ENCODE data around the gene ABLIM2. TPM values are rescaled to one million over a fixed set of nuclear protein-coding genes. Genes with fewer than 3 reads are reported as not detected.

The ABLIM2 gene
- total RNA-seq, 2 donors from 2014 or later = 2.6 to 7.3 TPM

DNA sequence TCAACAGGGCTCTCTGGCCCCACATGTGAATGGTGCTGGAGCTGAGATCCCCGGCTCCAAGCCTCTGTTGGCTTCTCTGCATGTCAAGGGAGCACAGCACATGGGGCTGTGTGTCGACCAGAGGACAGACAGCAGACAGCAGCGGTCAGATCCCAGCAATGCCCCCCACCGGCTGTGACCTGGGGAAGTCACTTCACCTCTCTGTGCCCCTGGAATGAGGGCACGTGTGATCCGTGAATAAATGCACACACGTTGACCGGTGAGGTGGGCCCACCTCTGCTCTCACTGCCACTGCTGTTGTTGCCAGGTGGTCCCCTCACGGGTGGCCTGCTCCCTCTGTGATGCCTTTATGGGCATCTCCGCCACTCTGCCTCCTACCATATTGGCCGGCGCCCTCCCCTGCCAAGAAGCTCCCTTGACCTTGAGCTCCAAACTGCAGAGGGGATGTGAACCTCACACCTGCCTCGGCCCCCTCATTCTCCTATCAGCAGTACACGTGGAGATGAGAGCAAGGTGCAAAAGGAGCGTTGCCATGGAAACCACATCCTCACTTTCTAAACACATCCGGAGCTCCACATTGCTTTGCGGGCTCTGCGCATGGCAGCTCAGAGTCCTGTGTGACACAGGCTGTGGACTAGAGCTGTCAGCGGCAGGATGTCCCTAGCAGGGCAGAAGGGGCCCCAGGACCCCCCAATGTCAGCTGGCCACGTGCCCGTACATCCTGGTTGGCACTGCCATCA is 75.4 kb downstream of the ABLIM2 start:
- no peak for DNase-seq (ENCODE audit: low spot score)
- no peak for TF ChIP-seq POLR2A (IDR thresholded peaks at IDR 0.05)
- TF ChIP-seq, protein P1, sequence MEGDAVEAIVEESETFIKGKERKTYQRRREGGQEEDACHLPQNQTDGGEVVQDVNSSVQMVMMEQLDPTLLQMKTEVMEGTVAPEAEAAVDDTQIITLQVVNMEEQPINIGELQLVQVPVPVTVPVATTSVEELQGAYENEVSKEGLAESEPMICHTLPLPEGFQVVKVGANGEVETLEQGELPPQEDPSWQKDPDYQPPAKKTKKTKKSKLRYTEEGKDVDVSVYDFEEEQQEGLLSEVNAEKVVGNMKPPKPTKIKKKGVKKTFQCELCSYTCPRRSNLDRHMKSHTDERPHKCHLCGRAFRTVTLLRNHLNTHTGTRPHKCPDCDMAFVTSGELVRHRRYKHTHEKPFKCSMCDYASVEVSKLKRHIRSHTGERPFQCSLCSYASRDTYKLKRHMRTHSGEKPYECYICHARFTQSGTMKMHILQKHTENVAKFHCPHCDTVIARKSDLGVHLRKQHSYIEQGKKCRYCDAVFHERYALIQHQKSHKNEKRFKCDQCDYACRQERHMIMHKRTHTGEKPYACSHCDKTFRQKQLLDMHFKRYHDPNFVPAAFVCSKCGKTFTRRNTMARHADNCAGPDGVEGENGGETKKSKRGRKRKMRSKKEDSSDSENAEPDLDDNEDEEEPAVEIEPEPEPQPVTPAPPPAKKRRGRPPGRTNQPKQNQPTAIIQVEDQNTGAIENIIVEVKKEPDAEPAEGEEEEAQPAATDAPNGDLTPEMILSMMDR (IDR thresholded peaks at IDR 0.05) = no peak
- no peak for TF ChIP-seq POLR2AphosphoS5 (IDR thresholded peaks at IDR 0.05)
- intact Hi-C loops (cut with DNase I) = no loop called here
- H3K27ac ChIP-seq = no peak overlapping the region
- H3K9me3 ChIP-seq = no peaks in the 10 kb centered on the region
- H3K27me3 ChIP-seq (replicated peaks; ENCODE audit: insufficient read depth) = no peaks in the 10 kb centered on the region
- no peak overlapping the region for H3K4me3 ChIP-seq
- H3K36me3 ChIP-seq = no peaks in the 10 kb centered on the region
- WGBS = 85% methylated on average over 21 of the region's 21 CpGs
- no peaks in the 10 kb centered on the region for H3K4me1 ChIP-seq (replicated peaks)

DNA sequence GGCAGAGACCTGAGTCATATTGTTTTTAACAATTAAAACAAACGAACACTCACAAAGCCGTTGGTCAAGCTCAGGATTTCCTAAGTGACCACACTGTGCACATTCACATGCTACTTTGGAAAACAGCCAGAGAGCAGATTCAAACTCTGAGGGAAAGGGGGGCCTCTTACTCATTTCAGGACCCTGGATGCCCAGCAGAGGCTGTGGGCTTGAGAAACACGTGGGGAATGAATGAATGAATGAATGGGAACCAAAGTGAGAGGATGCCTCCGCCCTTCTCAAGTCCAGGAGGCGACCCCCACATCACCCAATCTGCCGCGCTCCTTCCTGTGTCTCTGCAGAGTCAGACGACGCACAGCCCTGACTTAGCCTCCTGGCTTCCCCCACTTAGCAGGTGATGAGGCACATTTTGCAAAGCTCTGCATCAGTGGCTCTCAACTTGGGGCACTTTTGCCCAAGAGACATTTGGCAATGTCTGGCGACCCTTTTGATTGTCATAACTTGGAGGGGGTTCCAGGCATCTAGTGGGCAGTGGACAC is 76.0 kb downstream of the ABLIM2 start:
- Histone ChIP-seq H3K36me3 (no peaks in the 10 kb centered on the region), H3K9me3 (no peaks in the 10 kb centered on the region), H3K4me1 (replicated peaks) (no peaks in the 10 kb centered on the region), H3K4me3 (no peak overlapping the region), H3K27ac (no peak overlapping the region), H3K27me3 (replicated peaks; ENCODE audit: insufficient read depth) (no peaks in the 10 kb centered on the region)
- TF ChIP-seq, protein P1 (IDR thresholded peaks at IDR 0.05) = no peak
- no peak for TF ChIP-seq POLR2AphosphoS5 (IDR thresholded peaks at IDR 0.05)
- TF ChIP-seq POLR2A (IDR thresholded peaks at IDR 0.05) = no peak
- DNase-seq (ENCODE audit: low spot score) = no peak
- intact Hi-C loops (cut with DNase I) = no loop called here
- WGBS = 58% methylated on average over 10 of the region's 10 CpGs

- Histone ChIP-seq H3K27ac (no peak overlapping the region), H3K9me3 (no peaks in the 10 kb centered on the region), H3K4me1 (replicated peaks) (no peaks in the 10 kb centered on the region), H3K27me3 (replicated peaks; ENCODE audit: insufficient read depth) (no peaks in the 10 kb centered on the region), H3K4me3 (no peak overlapping the region), H3K36me3 (no peaks in the 10 kb centered on the region)
- intact Hi-C loops (cut with DNase I) = no loop called here
- no peak for TF ChIP-seq POLR2A (IDR thresholded peaks at IDR 0.05)
- TF ChIP-seq POLR2AphosphoS5 (IDR thresholded peaks at IDR 0.05) = no peak
- TF ChIP-seq, protein P1 (IDR thresholded peaks at IDR 0.05) = no peak
- DNase-seq (ENCODE audit: low spot score) = no peak
- 91% methylated on average over 29 of the region's 29 CpGs for WGBS
Measured at GRCh38 chr4:8081621-8082516, 76.7 kb downstream of the ABLIM2 start.

GRCh38 chr4:8081171-8081570 is 77.4 kb downstream of the ABLIM2 start:
- no peak for TF ChIP-seq POLR2AphosphoS5 (IDR thresholded peaks at IDR 0.05)
- TF ChIP-seq, protein P1 (IDR thresholded peaks at IDR 0.05) = no peak
- TF ChIP-seq POLR2A (IDR thresholded peaks at IDR 0.05) = no peak
- no peaks in the 10 kb centered on the region for H3K36me3 ChIP-seq
- H3K27ac ChIP-seq = no peak overlapping the region
- DNase-seq (ENCODE audit: low spot score) = no peak
- no peaks in the 10 kb centered on the region for H3K9me3 ChIP-seq
- no peaks in the 10 kb centered on the region for H3K4me1 ChIP-seq (replicated peaks)
- intact Hi-C loops (cut with DNase I) = no loop called here
- WGBS = 90% methylated on average over 11 of the region's 11 CpGs
- no peak overlapping the region for H3K4me3 ChIP-seq
- no peaks in the 10 kb centered on the region for H3K27me3 ChIP-seq (replicated peaks; ENCODE audit: insufficient read depth)
